ENCODE data around the gene DMD.

Gene DMD

GRCh38 chrX:31713120-31713519, 1498.2 kb downstream of the DMD start:
- no peak overlapping the region for H3K4me3 ChIP-seq (ENCODE audit: low read depth, low read length)
- TF ChIP-seq CTCF (IDR thresholded peaks at IDR 0.05; ENCODE audit: borderline replicate concordance, insufficient read depth, low read depth, low read length), result no peak

- TF ChIP-seq CTCF (IDR thresholded peaks at IDR 0.05; ENCODE audit: borderline replicate concordance, insufficient read depth, low read depth, low read length), result no peak
- no peak overlapping the region for H3K4me3 ChIP-seq (ENCODE audit: low read depth, low read length)
Measured at GRCh38 chrX:31711166-31711565, 1500.2 kb downstream of the DMD start.

- H3K4me3 ChIP-seq (ENCODE audit: low read depth, low read length), result no peak overlapping the region
- no peak for TF ChIP-seq CTCF (IDR thresholded peaks at IDR 0.05; ENCODE audit: borderline replicate concordance, insufficient read depth, low read depth, low read length)
Measured at GRCh38 chrX:31708116-31708515, 1503.2 kb downstream of the DMD start.

- TF ChIP-seq CTCF (IDR thresholded peaks at IDR 0.05; ENCODE audit: borderline replicate concordance, insufficient read depth, low read depth, low read length), result no peak
- no peak overlapping the region for H3K4me3 ChIP-seq (ENCODE audit: low read depth, low read length)
Measured at GRCh38 chrX:31706466-31706865, 1504.9 kb downstream of the DMD start.

GRCh38 chrX:31705816-31706215, 1505.5 kb downstream of the DMD start:
- TF ChIP-seq CTCF (IDR thresholded peaks at IDR 0.05; ENCODE audit: borderline replicate concordance, insufficient read depth, low read depth, low read length), result no peak
- no peak overlapping the region for H3K4me3 ChIP-seq (ENCODE audit: low read depth, low read length)

GRCh38 chrX:31704938-31705337, 1506.4 kb downstream of the DMD start:
- no peak overlapping the region for H3K4me3 ChIP-seq (ENCODE audit: low read depth, low read length)
- TF ChIP-seq CTCF (IDR thresholded peaks at IDR 0.05; ENCODE audit: borderline replicate concordance, insufficient read depth, low read depth, low read length), result no peak

GRCh38 chrX:31702222-31702621, 1509.1 kb downstream of the DMD start:
- no peak overlapping the region for H3K4me3 ChIP-seq (ENCODE audit: low read depth, low read length)
- no peak for TF ChIP-seq CTCF (IDR thresholded peaks at IDR 0.05; ENCODE audit: borderline replicate concordance, insufficient read depth, low read depth, low read length)
